WTC11 (cell line): ENCODE measurements around the gene WLS. TPM values are rescaled to one million over a fixed set of nuclear protein-coding genes. Genes with fewer than 3 reads are reported as not detected.

Experiments used
- ATAC-seq: fragments of 200-7000 bp; cut with Tn5 transposase; 2 replicates; pipeline ENCODE4 v1.10.0; 2021; ENCODE audit warnings: mild to moderate bottlenecking, moderate library complexity
- CTCF ChIA-PET: fragments of 300-600 bp; sonication (Branson Sonifier 250); formaldehyde crosslinking; loops from one replicate; lab custom pipeline; 2021; ENCODE audit warnings: antibody characterized with exemption; lab: Charles Lee
- POLR2A ChIA-PET: fragments of 350-600 bp; sonication (Branson Sonifier 250); formaldehyde crosslinking; loops from one replicate; lab custom pipeline; 2021; ENCODE audit warnings: antibody characterized with exemption; lab: Charles Lee
- DNase-seq: peaks from one replicate; pipeline ENCODE4 v3.0.0; 2021; ENCODE audit warnings: low spot score
- H3K27ac Mint-ChIP-seq: 2 replicates; pipeline ENCODE4 v1.8.0; 2021; ENCODE audit warnings: mixed read lengths
- H3K27me3 Mint-ChIP-seq: 2 replicates; pipeline ENCODE4 v1.8.0; 2021; ENCODE audit warnings: low read depth, mild to moderate bottlenecking, moderate library complexity, mixed read lengths
- H3K36me3 Mint-ChIP-seq: 2 replicates; pipeline ENCODE4 v1.8.0; 2021; ENCODE audit warnings: mixed read lengths
- H3K4me1 Mint-ChIP-seq: 2 replicates; pipeline ENCODE4 v1.8.0; 2022; ENCODE audit warnings: mixed read lengths
- H3K4me3 Mint-ChIP-seq: 2 replicates; pipeline ENCODE4 v1.8.0; 2021; ENCODE audit warnings: mild to moderate bottlenecking, moderate library complexity, mixed read lengths
- H3K9me3 Mint-ChIP-seq: 2 replicates; pipeline ENCODE4 v1.8.0; 2021; ENCODE audit warnings: mixed read lengths
- ESRRA ChIP-seq: sonication (generic); formaldehyde crosslinking; IDR thresholded peaks from 2 replicates; pipeline ENCODE4 v1.8.1; 2022; ENCODE audit warnings: mild to moderate bottlenecking, missing genetic modification reagents, borderline replicate concordance
- NFYB ChIP-seq: sonication (generic); formaldehyde crosslinking; conservative IDR thresholded peaks from 2 replicates; pipeline ENCODE4 v1.8.0; 2022; ENCODE audit warnings: low read depth, missing genetic modification reagents
- NR3C1 ChIP-seq: sonication (generic); formaldehyde crosslinking; conservative IDR thresholded peaks from 2 replicates; pipeline ENCODE4 v1.8.1; 2023; ENCODE audit warnings: low read depth, mild to moderate bottlenecking, missing genetic modification reagents
- ZNF263 ChIP-seq: sonication (generic); formaldehyde crosslinking; IDR thresholded peaks from 2 replicates; pipeline ENCODE4 v1.8.1; 2022; ENCODE audit warnings: low read depth, mild to moderate bottlenecking, moderate library complexity, missing genetic modification reagents
- ZNF396 ChIP-seq: fragments of 250-450 bp; sonication (Bioruptor Pico); IDR thresholded peaks from 2 replicates; pipeline ENCODE4 v1.8.0; 2021; ENCODE audit warnings: mild to moderate bottlenecking, moderate library complexity, borderline replicate concordance
- ZNF423 ChIP-seq: fragments of 250-450 bp; sonication (Bioruptor Pico); IDR thresholded peaks from 2 replicates; pipeline ENCODE4 v2.1.2; 2022; ENCODE audit warnings: mild to moderate bottlenecking, moderate library complexity
- total RNA-seq: library from RNA; stranded (reverse); gene quantifications from 3 replicates; pipeline ENCODE4 v1.2.3, GENCODE V29; 2021
- TF ChIP-seq, protein P1 (sequence below): sonication (generic); formaldehyde crosslinking; IDR thresholded peaks from 2 replicates; pipeline ENCODE4 v1.8.0; 2023; ENCODE audit warnings: missing genetic modification reagents, mild to moderate bottlenecking, borderline replicate concordance
- TF ChIP-seq, protein P2 (sequence below): sonication (generic); formaldehyde crosslinking; IDR thresholded peaks from 2 replicates; pipeline ENCODE4 v1.8.0; 2022; ENCODE audit warnings: mild to moderate bottlenecking, missing genetic modification reagents
- TF ChIP-seq, protein P3 (sequence below): sonication (generic); formaldehyde crosslinking; IDR thresholded peaks from 2 replicates; pipeline ENCODE4 v1.8.1; 2023; ENCODE audit warnings: mild to moderate bottlenecking, missing genetic modification reagents
- TF ChIP-seq, protein P4 (sequence below): sonication (generic); formaldehyde crosslinking; IDR thresholded peaks from 2 replicates; pipeline ENCODE4 v1.8.0; 2023; ENCODE audit warnings: missing genetic modification reagents
- TF ChIP-seq, protein P5 (sequence below): sonication (generic); formaldehyde crosslinking; IDR thresholded peaks from 2 replicates; pipeline ENCODE4 v1.8.0; 2022; ENCODE audit warnings: mild to moderate bottlenecking, missing genetic modification reagents

WLS gene
- total RNA-seq, 1 experiment from 2014 or later, result 4.5 TPM

DNA sequence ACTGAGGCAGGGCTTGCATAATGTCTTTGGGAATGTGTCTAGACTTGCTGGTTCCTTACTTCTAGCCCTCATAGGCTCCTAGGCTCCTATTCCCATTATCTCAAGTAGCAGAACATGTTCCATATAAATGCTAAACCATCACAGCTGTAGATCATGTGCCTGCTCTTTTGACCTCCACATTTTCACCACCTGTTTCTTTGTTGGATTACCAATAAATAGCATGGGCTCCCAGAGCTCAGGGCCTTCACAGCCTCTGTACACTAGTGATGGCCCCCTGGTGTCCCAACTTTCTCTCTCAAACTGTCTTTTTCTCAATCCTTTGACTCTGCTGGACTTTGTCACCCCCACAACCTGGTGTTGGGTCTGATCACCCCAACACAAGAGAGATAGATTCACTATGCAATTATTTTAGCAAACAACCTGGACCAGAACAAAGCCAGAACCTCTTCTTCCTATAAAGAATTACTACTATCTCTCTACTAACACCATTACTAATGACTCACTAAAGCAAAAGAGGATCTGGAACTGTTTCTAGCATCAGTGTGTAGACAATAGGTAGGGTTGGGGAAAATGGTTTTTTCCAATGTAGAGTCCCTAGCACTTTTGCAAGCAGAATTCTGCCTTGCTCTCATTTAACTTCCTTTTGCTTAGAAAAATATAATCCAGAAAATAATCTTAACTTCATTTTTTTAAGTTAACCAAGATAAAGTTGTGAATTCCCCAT lies 51.7 kb downstream of the WLS start:
- H3K27ac Mint-ChIP-seq, result no peak overlapping the region
- TF ChIP-seq NR3C1 (CRISPR knock-in tag) (no peak), NFYB (no peak), ESRRA (CRISPR knock-in tag) (no peak)
- TF ChIP-seq, protein P1, sequence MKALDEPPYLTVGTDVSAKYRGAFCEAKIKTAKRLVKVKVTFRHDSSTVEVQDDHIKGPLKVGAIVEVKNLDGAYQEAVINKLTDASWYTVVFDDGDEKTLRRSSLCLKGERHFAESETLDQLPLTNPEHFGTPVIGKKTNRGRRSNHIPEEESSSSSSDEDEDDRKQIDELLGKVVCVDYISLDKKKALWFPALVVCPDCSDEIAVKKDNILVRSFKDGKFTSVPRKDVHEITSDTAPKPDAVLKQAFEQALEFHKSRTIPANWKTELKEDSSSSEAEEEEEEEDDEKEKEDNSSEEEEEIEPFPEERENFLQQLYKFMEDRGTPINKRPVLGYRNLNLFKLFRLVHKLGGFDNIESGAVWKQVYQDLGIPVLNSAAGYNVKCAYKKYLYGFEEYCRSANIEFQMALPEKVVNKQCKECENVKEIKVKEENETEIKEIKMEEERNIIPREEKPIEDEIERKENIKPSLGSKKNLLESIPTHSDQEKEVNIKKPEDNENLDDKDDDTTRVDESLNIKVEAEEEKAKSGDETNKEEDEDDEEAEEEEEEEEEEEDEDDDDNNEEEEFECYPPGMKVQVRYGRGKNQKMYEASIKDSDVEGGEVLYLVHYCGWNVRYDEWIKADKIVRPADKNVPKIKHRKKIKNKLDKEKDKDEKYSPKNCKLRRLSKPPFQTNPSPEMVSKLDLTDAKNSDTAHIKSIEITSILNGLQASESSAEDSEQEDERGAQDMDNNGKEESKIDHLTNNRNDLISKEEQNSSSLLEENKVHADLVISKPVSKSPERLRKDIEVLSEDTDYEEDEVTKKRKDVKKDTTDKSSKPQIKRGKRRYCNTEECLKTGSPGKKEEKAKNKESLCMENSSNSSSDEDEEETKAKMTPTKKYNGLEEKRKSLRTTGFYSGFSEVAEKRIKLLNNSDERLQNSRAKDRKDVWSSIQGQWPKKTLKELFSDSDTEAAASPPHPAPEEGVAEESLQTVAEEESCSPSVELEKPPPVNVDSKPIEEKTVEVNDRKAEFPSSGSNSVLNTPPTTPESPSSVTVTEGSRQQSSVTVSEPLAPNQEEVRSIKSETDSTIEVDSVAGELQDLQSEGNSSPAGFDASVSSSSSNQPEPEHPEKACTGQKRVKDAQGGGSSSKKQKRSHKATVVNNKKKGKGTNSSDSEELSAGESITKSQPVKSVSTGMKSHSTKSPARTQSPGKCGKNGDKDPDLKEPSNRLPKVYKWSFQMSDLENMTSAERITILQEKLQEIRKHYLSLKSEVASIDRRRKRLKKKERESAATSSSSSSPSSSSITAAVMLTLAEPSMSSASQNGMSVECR (CRISPR knock-in tag), result no peak
- no peak for ATAC-seq
- ChIA-PET POLR2A (no interaction called here), CTCF (no interaction called here)
- peaks cover 10% of the 10 kb centered on the region for H3K9me3 Mint-ChIP-seq
- no peaks in the 10 kb centered on the region for H3K36me3 Mint-ChIP-seq
- peaks cover 2% of the 10 kb centered on the region; the same call in 1 of the 2 replicates for H3K27me3 Mint-ChIP-seq
- DNase-seq, result no peak
- no peak overlapping the region for H3K4me3 Mint-ChIP-seq
- no peaks in the 10 kb centered on the region; the same call in 1 of the 2 replicates for H3K4me1 Mint-ChIP-seq

DNA sequence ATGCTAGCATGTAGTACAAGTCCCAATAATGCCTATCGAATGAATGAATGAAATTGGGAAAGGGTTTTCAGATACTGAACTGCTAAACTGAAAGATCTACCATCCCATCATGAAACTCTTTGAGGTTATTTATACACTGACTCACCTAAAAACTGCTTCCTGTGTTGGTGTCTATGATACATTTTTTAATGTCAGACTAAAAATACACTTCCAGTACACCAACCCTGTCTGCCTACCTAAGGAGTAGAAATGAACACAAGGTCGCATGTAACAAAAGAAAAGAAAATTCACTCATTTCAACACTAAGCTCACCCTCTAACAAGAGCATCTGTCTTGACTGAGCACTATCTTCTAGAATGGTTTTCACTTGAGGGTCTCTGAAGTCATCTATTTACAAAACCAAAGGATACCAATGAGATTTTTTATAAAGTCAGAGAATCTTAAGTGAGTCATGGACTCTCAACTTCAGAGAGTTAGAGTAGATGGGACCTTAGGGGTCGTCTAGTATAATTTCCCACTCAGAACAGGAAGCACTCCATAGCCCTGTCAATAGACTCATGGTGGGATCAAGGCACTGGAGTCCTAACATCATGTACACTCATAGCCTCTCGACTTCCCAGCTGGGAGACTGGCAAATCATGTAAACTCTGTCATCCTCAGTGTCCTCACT lies 53.4 kb downstream of the WLS start:
- H3K4me3 Mint-ChIP-seq, result no peak overlapping the region
- H3K27me3 Mint-ChIP-seq, result no peaks in the 10 kb centered on the region
- TF ChIP-seq ZNF423 (CRISPR knock-in tag), result no peak
- TF ChIP-seq, protein P2, sequence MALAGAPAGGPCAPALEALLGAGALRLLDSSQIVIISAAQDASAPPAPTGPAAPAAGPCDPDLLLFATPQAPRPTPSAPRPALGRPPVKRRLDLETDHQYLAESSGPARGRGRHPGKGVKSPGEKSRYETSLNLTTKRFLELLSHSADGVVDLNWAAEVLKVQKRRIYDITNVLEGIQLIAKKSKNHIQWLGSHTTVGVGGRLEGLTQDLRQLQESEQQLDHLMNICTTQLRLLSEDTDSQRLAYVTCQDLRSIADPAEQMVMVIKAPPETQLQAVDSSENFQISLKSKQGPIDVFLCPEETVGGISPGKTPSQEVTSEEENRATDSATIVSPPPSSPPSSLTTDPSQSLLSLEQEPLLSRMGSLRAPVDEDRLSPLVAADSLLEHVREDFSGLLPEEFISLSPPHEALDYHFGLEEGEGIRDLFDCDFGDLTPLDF (CRISPR knock-in tag), result no peak
- TF ChIP-seq, protein P3, sequence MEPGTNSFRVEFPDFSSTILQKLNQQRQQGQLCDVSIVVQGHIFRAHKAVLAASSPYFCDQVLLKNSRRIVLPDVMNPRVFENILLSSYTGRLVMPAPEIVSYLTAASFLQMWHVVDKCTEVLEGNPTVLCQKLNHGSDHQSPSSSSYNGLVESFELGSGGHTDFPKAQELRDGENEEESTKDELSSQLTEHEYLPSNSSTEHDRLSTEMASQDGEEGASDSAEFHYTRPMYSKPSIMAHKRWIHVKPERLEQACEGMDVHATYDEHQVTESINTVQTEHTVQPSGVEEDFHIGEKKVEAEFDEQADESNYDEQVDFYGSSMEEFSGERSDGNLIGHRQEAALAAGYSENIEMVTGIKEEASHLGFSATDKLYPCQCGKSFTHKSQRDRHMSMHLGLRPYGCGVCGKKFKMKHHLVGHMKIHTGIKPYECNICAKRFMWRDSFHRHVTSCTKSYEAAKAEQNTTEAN (CRISPR knock-in tag), result no peak
- no peak for TF ChIP-seq ZNF396 (CRISPR knock-in tag)
- TF ChIP-seq, protein P4, sequence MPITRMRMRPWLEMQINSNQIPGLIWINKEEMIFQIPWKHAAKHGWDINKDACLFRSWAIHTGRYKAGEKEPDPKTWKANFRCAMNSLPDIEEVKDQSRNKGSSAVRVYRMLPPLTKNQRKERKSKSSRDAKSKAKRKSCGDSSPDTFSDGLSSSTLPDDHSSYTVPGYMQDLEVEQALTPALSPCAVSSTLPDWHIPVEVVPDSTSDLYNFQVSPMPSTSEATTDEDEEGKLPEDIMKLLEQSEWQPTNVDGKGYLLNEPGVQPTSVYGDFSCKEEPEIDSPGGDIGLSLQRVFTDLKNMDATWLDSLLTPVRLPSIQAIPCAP (CRISPR knock-in tag), result no peak
- TF ChIP-seq ZNF263 (CRISPR knock-in tag), result no peak
- TF ChIP-seq, protein P5, sequence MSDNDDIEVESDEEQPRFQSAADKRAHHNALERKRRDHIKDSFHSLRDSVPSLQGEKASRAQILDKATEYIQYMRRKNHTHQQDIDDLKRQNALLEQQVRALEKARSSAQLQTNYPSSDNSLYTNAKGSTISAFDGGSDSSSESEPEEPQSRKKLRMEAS (CRISPR knock-in tag), result no peak
- H3K9me3 Mint-ChIP-seq, result no peaks in the 10 kb centered on the region
- no peak for DNase-seq
- H3K27ac Mint-ChIP-seq, result no peak overlapping the region
- H3K36me3 Mint-ChIP-seq, result no peaks in the 10 kb centered on the region
- ChIA-PET CTCF (no interaction called here), POLR2A (interaction anchor here (0.7 kb wide), 1 partner anchor 25 kb away, joined by 5 read pairs; no protein-coding TSS in a partner anchor)
- H3K4me1 Mint-ChIP-seq, result peaks cover 1% of the 10 kb centered on the region
- ATAC-seq, result no peak
